Central memory CD8-positive, alpha-beta T cell (primary cell): ENCODE measurements around the gene XIST.
"Not testable (repeated sequence)": the region's sequence is repeated elsewhere in the genome, so short reads cannot be mapped to it uniquely, and the experiment has no call there.

Experiments used
- ATAC-seq: fragments of 150-1000 bp; cut with Tn5 transposase; replicated peaks from 2 replicates; pipeline ENCODE4 v1.10.0; 2022; ENCODE audit warnings: mild to moderate bottlenecking, moderate FRiP score, moderate number of reproducible peaks; ENCODE audit not compliant: poor library complexity, severe bottlenecking; ENCODE audit errors: extremely low read depth
- DNase-seq, 2 donors: peaks; one replicate each; pipeline ENCODE4 v3.0.0; 2021; ENCODE audit warnings: low spot score in 2 of 2
- H3K27ac Mint-ChIP-seq: one replicate; pipeline ENCODE4 v1.8.0; 2022; ENCODE audit warnings: low read depth, mild to moderate bottlenecking, moderate library complexity, mixed read lengths
- H3K27me3 Mint-ChIP-seq: one replicate; pipeline ENCODE4 v1.8.0; 2022; ENCODE audit warnings: mixed read lengths
- H3K36me3 Mint-ChIP-seq: one replicate; pipeline ENCODE4 v1.8.0; 2022; ENCODE audit warnings: mild to moderate bottlenecking, moderate library complexity, mixed read lengths; ENCODE audit not compliant: insufficient read depth
- H3K4me1 Mint-ChIP-seq: one replicate; pipeline ENCODE4 v1.8.0; 2022; ENCODE audit warnings: mixed read lengths
- H3K4me3 Mint-ChIP-seq: one replicate; pipeline ENCODE4 v1.8.0; 2022; ENCODE audit warnings: mild to moderate bottlenecking, moderate library complexity, mixed read lengths
- H3K9me3 Mint-ChIP-seq: one replicate; pipeline ENCODE4 v1.8.0; 2022; ENCODE audit warnings: mixed read lengths

The XIST gene

DNA sequence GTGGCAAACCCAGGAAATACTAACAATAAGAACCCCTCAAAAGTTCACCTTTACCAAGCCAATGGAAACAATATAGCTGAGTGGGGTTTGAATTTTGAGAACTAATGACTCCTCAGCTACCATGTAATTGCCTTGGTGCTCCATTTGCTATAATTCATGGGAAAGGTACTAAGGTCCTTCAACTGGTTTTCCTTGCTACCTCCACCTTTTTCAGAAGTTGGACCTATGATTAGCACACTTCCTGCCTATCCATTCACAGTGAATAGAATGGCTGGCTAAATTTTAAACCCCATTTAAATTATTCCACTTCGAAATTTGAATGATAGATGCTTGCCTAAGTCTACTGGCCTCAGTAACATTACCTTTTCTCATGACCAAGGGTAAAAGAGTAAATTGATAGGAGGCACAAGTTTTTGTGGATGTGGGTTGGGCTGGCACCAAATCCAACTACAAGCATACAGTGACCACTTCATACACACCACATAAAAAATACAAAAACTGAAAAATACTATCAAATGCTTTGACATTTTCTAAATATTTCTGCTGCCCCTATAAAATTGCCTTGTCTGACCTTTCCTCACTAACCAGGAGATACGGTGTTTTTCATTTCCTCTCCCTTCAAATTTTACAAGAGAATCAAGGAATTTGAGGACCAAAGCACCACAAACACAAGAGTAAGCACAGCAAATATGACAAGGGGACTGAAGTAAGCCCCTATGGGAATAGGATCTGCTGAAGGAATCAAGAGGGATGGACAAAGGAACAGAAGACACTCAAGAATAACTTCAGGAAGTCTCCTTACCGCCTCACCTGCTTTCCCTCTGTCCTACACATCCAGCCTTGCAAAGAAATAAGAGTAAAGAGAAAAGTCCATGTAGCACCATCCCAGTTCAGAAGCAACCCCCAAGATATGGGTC, 34.1 kb downstream of the XIST start:
- Mint-ChIP-seq H3K4me1 (no peaks in the 10 kb centered on the region), H3K4me3 (no peak overlapping the region), H3K27me3 (peaks cover 21% of the 10 kb centered on the region), H3K36me3 (no peaks in the 10 kb centered on the region), H3K27ac (no peak overlapping the region), H3K9me3 (no peaks in the 10 kb centered on the region)
- DNase-seq (no peak), ATAC-seq (no peak)

DNA sequence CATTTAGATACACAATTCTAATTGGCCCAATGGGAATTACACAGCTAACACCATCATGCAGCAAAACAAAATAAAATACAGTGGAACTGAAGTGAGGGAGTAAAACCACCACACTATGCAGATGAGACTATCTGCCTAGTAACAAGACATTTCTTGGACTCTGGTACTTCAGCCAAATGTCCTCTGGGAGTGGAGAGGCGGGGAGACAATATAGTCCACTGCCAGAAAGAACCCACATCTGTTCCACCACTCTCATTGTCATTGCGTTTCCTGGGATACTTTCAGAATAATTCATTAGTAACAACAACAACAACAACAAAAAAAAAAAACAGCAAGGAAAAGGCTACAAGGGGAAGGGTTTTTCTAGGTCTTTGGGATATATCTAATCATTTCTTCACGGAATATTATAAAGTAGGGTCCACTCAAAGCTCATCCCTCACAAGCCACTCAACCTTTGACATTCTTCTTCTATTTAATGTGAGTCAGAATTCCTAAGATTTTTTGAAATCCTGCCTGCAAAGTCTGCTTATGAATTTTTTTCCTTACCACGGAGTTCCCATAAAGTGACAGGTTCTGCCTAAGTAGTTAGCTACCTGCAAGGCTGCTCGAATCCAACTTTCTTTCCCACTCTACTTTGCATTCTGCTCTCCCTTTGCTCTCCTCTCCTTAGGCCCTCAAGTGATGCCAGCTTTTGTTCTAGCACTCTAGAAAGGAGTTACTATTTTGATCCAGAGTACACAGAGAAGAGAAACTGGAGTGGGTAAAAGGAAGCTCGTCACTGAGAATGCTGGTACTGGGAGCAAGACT, 34.9 kb downstream of the XIST start:
- no peak for ATAC-seq

DNA sequence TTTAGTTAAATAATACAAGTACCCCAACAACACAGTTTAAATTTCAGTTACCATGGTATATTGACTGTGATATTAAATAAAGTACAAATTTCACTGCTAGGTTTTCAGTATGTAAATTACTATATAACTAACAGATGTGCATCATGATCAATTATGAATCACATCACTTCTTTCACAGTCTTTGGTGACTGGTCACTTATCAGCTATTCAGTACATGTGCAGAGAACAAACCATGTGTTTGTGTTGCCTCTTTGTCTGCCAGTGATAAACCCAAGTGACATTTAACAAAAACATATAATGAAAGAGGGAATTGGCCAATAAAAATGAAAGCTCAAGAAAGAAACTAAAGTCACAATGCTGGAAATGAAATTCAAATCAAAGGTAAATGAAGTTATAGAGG, 40.3 kb downstream of the XIST start:
- ATAC-seq (no peak), DNase-seq (no peak)
- H3K4me1 Mint-ChIP-seq, result no peaks in the 10 kb centered on the region
- H3K4me3 Mint-ChIP-seq, result no peak overlapping the region
- H3K27ac Mint-ChIP-seq, result no peak overlapping the region
- no peaks in the 10 kb centered on the region for H3K9me3 Mint-ChIP-seq
- no peaks in the 10 kb centered on the region for H3K36me3 Mint-ChIP-seq
- H3K27me3 Mint-ChIP-seq, result peaks cover 10% of the 10 kb centered on the region

More for the DNA sequence above, 34.9 kb downstream of the XIST start:
- Mint-ChIP-seq H3K27me3 (peaks cover 21% of the 10 kb centered on the region), H3K27ac (no peak overlapping the region), H3K9me3 (no peaks in the 10 kb centered on the region), H3K36me3 (no peaks in the 10 kb centered on the region), H3K4me1 (no peaks in the 10 kb centered on the region), H3K4me3 (no peak overlapping the region)
- no peak for DNase-seq

DNA sequence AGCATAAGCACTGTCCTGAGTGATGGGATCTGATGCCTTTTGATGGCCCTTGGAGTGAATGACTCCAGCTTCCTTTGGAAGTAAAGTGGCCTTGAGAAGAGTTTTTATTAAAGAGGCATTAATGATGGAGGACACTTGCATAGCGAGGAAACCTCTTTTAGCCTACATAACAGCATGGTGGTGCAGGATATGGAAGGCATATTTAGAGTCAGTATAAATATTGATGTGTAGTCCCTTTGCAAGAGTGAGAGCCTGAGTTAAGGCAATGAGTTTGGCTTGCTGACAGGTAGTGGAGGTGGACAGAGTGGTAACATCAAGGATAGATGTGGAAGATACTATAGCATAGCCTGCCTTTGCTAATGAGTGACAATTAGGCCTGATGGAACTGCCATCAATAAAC, 48.4 kb downstream of the XIST start:
- not testable (repeated sequence) for H3K4me1 Mint-ChIP-seq, DNase-seq, H3K27ac Mint-ChIP-seq, H3K4me3 Mint-ChIP-seq, H3K9me3 Mint-ChIP-seq, ATAC-seq, H3K36me3 Mint-ChIP-seq, H3K27me3 Mint-ChIP-seq

DNA sequence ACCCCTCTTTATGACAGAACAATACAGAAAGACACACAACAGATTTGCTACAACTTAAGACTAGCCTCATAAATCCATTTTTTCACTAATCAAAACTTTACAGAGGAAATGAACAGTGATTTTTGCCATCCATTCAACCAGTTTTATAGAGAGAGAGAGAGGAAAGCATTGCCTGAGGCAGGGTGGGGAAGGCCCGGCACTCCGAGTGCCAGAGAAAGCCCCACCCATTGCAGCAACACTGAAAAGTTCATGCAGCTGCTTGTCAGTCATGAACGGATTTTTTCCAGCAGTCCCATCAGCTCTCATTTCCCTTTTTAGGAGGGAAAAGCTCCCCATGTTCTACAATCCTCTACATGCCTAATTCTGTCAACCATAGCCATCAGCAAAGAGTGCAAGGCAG, 52.6 kb downstream of the XIST start:
- no peaks in the 10 kb centered on the region for H3K4me1 Mint-ChIP-seq
- H3K4me3 Mint-ChIP-seq, result no peak overlapping the region
- no peaks in the 10 kb centered on the region for H3K27me3 Mint-ChIP-seq
- H3K36me3 Mint-ChIP-seq, result peaks cover 1% of the 10 kb centered on the region
- no peaks in the 10 kb centered on the region for H3K9me3 Mint-ChIP-seq
- no peak for DNase-seq
- no peak for ATAC-seq
- H3K27ac Mint-ChIP-seq, result no peak overlapping the region

DNA sequence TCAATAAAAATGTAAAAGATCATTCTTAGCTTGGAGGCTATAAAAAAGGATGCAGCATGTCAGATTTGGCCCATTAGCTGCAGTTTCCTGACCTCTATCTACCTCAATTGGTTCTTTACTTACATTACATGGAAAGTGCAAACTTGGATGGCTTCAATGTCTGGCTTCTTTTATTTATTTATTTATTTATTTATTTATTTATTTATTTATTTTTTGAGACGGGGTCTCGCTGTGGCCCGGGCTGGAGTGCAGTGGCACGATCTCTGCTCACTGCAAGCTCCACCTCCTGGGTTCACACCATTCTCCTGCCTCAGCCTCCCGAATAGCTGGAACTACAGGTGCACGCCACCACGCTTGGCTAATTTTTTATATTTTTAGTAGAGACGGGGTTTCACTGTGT, 60.0 kb downstream of the XIST start:
- not testable (repeated sequence) for H3K4me3 Mint-ChIP-seq, H3K36me3 Mint-ChIP-seq, DNase-seq, H3K27me3 Mint-ChIP-seq, ATAC-seq, H3K27ac Mint-ChIP-seq, H3K9me3 Mint-ChIP-seq, H3K4me1 Mint-ChIP-seq

DNA sequence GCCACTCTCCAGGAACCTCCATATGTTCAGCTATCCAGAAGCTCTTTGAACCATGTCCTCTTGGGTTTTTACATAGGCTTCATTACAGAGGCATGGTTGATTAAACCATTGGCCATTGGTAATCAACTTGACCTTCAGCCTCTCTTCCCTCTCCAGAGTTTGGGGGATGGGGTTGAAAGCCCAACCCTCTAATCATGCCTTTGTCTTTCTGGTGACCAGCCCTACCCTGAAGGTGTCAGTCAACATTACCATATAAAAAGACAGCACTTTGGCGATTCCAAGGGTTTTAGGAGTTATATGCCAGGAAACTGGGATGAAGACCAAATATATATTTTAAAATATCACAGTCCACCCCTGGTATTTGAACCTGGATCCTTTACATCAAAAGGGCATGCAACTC, 67.0 kb downstream of the XIST start:
- no peak for DNase-seq
- Mint-ChIP-seq H3K4me1 (no peaks in the 10 kb centered on the region), H3K9me3 (peaks cover 6% of the 10 kb centered on the region), H3K27ac (no peak overlapping the region), H3K4me3 (no peak overlapping the region), H3K27me3 (no peaks in the 10 kb centered on the region), H3K36me3 (no peaks in the 10 kb centered on the region)
- ATAC-seq, result no peak
